Hepatocyte (in vitro differentiated cells): ENCODE measurements around the gene RELA. TPM values are rescaled to one million over a fixed set of nuclear protein-coding genes. Genes with fewer than 3 reads are reported as not detected.
A peak's percentile ranks its signal among the peaks of the same experiment; 100 is the strongest.

Experiments used
- DNase-seq: peaks from one replicate; pipeline ENCODE4 v3.0.0-alpha.2; 2016; ENCODE audit warnings: low spot score
- H2AFZ ChIP-seq: fragments of 200-600 bp; sonication (generic); 2 replicates; pipeline ENCODE4 v1.6.0; 2016; ENCODE audit warnings: antibody characterized with exemption, mild to moderate bottlenecking
- H3K27ac ChIP-seq: fragments of 200-600 bp; sonication (generic); 2 replicates; pipeline ENCODE4 v1.5.1; 2016; ENCODE audit warnings: mild to moderate bottlenecking
- H3K27me3 ChIP-seq: fragments of 200-600 bp; sonication (generic); 2 replicates; pipeline ENCODE4 v1.6.1; 2016
- H3K36me3 ChIP-seq: fragments of 200-600 bp; sonication (generic); replicated peaks from 2 replicates; pipeline ENCODE4 v1.5.1; 2016; ENCODE audit warnings: low read depth; ENCODE audit not compliant: insufficient read depth
- H3K4me1 ChIP-seq: fragments of 200-600 bp; sonication (generic); 2 replicates; pipeline ENCODE4 v1.5.1; 2016; ENCODE audit warnings: mild to moderate bottlenecking, moderate library complexity; ENCODE audit not compliant: insufficient read depth
- H3K4me2 ChIP-seq: fragments of 200-600 bp; sonication (generic); 2 replicates; pipeline ENCODE4 v1.6.0; 2016
- H3K4me3 ChIP-seq: fragments of 200-600 bp; sonication (generic); 2 replicates; pipeline ENCODE4 v1.5.1; 2016; ENCODE audit warnings: mild to moderate bottlenecking
- H3K79me2 ChIP-seq: fragments of 200-600 bp; sonication (generic); 2 replicates; pipeline ENCODE4 v1.6.0; 2017; ENCODE audit warnings: mild to moderate bottlenecking
- H3K9me2 ChIP-seq: fragments of 200-600 bp; sonication (generic); replicated peaks from 2 replicates; pipeline ENCODE4 v1.6.0; 2017; ENCODE audit warnings: mild to moderate bottlenecking; ENCODE audit not compliant: insufficient read depth
- H3K9me3 ChIP-seq: fragments of 200-600 bp; sonication (generic); 2 replicates; pipeline ENCODE4 v1.5.1; 2016; ENCODE audit warnings: low read depth, mild to moderate bottlenecking
- H4K20me1 ChIP-seq: fragments of 200-600 bp; sonication (generic); 2 replicates; pipeline ENCODE4 v1.6.0; 2016; ENCODE audit warnings: mild to moderate bottlenecking; ENCODE audit not compliant: insufficient read depth, poor library complexity, severe bottlenecking
- EZH2 ChIP-seq: fragments of 200-600 bp; sonication (generic); IDR thresholded peaks from 2 replicates; pipeline ENCODE4 v1.6.1; 2016; ENCODE audit warnings: antibody characterized with exemption, mild to moderate bottlenecking, borderline replicate concordance
- EZH2phosphoT487 ChIP-seq: fragments of 200-600 bp; sonication (generic); IDR thresholded peaks from one replicate; pipeline ENCODE4 v1.6.1; 2018; ENCODE audit warnings: antibody characterized with exemption, mild to moderate bottlenecking, low read depth, moderate library complexity; ENCODE audit not compliant: unreplicated experiment, severe bottlenecking
- WGBS: methylation state at CpG from one replicate; pipeline ENCODE4 v1.1.6; 2016; ENCODE audit warnings: low lambda C conversion rate; ENCODE audit errors: missing lambda C conversion rate; 5-methylcytosine and 5-hydroxymethylcytosine counted together
- polyA plus RNA-seq: library from polyadenylated mRNA; unstranded; fragments of >200 nt; fragmentation: Nextera tagmentation; extraction: Ambion mirVana; gene quantifications from 2 replicates; pipeline ENCODE4 v1.2.1, GENCODE V29; 2016
- total RNA-seq: library from RNA; depleted of rRNA; stranded (reverse); fragments of >200 nt; gene quantifications from 2 replicates; pipeline ENCODE4 v1.2.3, GENCODE V29; 2014
- TF ChIP-seq, protein P1 (sequence below): fragments of 200-600 bp; sonication (generic); IDR thresholded peaks from 2 replicates; pipeline ENCODE4 v1.5.1; 2016; ENCODE audit warnings: antibody characterized with exemption, mild to moderate bottlenecking; ENCODE audit not compliant: poor library complexity

RELA gene
- total and polyA plus RNA-seq, 2 experiments from 2014 or later = 32.7 to 68.7 TPM

DNA sequence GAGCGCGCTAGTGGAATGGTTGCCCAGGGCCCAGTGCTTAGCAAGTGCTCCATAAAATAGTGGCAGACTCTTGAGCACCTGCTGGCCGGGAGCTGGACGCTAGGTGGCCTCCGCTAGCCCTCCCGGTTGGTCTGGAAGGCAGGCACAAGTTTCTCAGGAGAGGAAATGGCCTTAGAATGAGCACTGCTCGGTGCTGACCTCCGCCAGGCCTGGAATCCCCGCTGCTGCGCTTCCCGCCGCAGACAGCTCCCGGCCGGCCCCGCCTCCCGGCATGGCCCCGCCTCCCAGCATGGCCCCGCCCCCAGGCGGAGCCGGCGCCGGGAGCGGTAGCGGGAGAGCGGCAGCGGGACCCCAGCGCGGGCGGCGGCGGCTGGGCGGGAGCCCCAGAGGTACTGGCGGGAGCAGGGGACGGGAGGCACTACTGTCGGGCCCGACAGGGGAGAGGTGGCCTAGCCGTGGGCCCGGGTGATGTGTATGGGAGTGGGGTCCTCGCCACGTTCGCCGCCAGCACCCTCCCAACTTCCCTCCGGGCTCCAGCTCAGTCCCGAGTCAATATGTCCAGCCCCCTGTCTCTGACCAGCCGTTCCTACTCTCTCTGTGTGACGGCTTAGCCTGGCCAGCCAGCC lies 24.8 kb downstream of the RELA start, which contains the start of gene SIPA1:
Gene SIPA1 (plus strand): TSS at position 308 of the 626 bp plus-strand sequence. CDS start 2,821 bp downstream, outside the sequence.
- H3K9me2 ChIP-seq = no peaks in the 10 kb centered on the region
- H2AFZ ChIP-seq = peak within 1 kb of the TSS; percentile 54
- peak within 1 kb of the TSS; percentile 85 for H3K27ac ChIP-seq
- no peaks in the 10 kb centered on the region for H3K27me3 ChIP-seq
- DNase-seq = peak; percentile 90
- H3K4me3 ChIP-seq = peak within 1 kb of the TSS; percentile 56
- H3K79me2 ChIP-seq = no peaks in the 10 kb centered on the region
- peak within 1 kb of the TSS; percentile 96 for H3K4me2 ChIP-seq
- H3K4me1 ChIP-seq = no peaks in the 10 kb centered on the region
- H3K9me3 ChIP-seq = no peaks in the 10 kb centered on the region
- no peaks in the 10 kb centered on the region for H4K20me1 ChIP-seq
- TF ChIP-seq, protein P1, sequence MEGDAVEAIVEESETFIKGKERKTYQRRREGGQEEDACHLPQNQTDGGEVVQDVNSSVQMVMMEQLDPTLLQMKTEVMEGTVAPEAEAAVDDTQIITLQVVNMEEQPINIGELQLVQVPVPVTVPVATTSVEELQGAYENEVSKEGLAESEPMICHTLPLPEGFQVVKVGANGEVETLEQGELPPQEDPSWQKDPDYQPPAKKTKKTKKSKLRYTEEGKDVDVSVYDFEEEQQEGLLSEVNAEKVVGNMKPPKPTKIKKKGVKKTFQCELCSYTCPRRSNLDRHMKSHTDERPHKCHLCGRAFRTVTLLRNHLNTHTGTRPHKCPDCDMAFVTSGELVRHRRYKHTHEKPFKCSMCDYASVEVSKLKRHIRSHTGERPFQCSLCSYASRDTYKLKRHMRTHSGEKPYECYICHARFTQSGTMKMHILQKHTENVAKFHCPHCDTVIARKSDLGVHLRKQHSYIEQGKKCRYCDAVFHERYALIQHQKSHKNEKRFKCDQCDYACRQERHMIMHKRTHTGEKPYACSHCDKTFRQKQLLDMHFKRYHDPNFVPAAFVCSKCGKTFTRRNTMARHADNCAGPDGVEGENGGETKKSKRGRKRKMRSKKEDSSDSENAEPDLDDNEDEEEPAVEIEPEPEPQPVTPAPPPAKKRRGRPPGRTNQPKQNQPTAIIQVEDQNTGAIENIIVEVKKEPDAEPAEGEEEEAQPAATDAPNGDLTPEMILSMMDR = peak; percentile 25
- no peak for TF ChIP-seq EZH2phosphoT487
- H3K36me3 ChIP-seq = no peaks in the 10 kb centered on the region
- WGBS = 5% methylated on average over 44 of the region's 46 CpGs

DNA sequence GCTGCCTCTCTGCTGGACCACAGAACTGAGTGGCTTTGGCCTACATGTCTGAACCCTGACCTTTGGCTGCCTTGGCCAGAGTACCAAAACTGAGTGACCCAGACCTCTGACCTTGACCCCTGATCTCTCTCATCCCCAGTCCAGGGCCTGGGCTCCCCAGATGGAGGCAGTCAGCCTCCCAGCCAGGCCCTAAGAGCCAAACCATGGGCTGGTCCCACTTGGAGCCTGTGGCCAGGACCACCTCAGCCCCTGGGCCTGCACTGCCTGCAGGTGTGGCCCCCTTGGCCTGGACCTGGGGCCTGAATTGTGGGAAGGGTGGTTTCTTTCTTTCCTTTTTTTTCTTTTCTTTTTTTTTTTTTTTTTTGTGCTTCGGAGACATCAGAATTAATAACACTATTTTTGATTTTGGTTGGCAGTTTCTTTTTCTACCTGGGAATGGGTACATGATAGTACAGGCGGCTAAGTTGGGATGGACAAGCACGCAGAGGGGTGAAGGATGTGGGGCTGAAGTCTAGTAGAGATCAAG lies 25.6 kb downstream of the RELA start:
- WGBS = 94% methylated on average over 3 of the region's 3 CpGs
- Histone ChIP-seq H3K4me3 (no peak overlapping the region), H3K36me3 (no peaks in the 10 kb centered on the region), H3K27me3 (no peaks in the 10 kb centered on the region), H3K27ac (peak overlapping the region; percentile 34), H2AFZ (no peak overlapping the region), H3K9me3 (no peaks in the 10 kb centered on the region), H3K4me2 (peak overlapping the region; percentile 96), H3K79me2 (no peaks in the 10 kb centered on the region), H4K20me1 (no peaks in the 10 kb centered on the region), H3K4me1 (no peaks in the 10 kb centered on the region), H3K9me2 (no peaks in the 10 kb centered on the region)
- no peak for DNase-seq
- no peak for TF ChIP-seq EZH2

DNA sequence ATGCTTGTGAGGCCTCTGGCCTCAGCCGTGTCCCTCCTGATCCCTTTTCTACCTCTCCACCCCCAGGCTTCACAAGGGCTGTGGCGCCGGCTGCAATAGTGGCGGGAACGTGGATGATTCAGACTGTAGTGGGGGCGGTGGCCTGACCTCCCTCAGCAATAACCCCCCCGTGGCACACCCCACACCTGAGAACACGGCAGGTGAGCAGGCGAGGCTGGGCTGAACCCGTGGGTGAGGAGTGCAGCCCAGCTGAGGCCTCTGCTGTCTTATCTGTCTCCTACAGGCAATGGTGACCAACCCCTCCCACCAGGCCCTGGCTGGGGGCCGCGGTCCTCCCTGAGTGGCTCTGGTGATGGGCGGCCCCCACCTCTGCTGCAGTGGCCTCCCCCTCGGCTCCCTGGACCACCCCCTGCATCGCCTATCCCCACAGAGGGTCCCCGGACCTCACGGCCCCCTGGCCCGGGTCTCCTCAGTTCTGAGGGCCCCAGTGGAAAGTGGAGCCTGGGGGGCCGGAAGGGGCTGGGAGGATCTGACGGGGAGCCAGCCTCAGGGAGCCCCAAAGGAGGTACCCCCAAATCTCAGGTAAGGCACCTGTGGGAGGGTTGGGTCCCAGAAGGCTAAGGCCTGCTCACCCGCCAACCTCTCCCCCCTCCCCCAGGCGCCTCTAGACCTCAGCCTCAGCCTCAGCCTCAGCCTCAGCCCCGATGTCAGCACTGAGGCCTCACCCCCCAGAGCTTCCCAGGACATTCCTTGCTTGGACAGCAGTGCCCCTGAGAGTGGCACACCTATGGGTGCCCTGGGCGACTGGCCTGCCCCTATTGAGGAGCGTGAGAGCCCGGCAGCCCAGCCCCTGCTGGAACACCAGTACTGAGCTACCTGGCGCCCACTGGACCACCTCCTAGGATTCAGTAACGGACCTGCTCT lies 26.3 kb downstream of the RELA start:
- no peaks in the 10 kb centered on the region for H3K36me3 ChIP-seq
- no peaks in the 10 kb centered on the region for H3K9me3 ChIP-seq
- H3K27ac ChIP-seq = no peak overlapping the region
- TF ChIP-seq EZH2phosphoT487 = no peak
- TF ChIP-seq, protein P1 = no peak
- TF ChIP-seq EZH2 = no peak
- WGBS = 94% methylated on average over 24 of the region's 28 CpGs
- no peak overlapping the region for H2AFZ ChIP-seq
- H3K9me2 ChIP-seq = no peaks in the 10 kb centered on the region
- no peak overlapping the region for H3K4me3 ChIP-seq
- no peaks in the 10 kb centered on the region for H3K27me3 ChIP-seq
- no peak overlapping the region for H3K4me2 ChIP-seq
- H3K4me1 ChIP-seq = no peaks in the 10 kb centered on the region
- H3K79me2 ChIP-seq = no peaks in the 10 kb centered on the region
- H4K20me1 ChIP-seq = no peaks in the 10 kb centered on the region
- no peak for DNase-seq
